IMR-90 (cell line): ENCODE results near the gene ADPRM. TPM values are rescaled to one million over a fixed set of nuclear protein-coding genes. Genes with fewer than 3 reads are reported as not detected.
A peak's percentile ranks its signal among the peaks of the same experiment; 100 is the strongest.

Experiments used
- ATAC-seq: fragments of 200-7000 bp; cut with Tn5 transposase; 2 replicates; pipeline ENCODE4 v1.9.1; 2020; ENCODE audit warnings: low read depth, mild to moderate bottlenecking, moderate library complexity
- BruUV-seq: library from RNA; stranded (reverse); fragments of 400-500 nt; replicated peaks from 2 replicates; lab custom pipeline; 2021; lab: Mats Ljungman, UMichigan
- CTCF ChIA-PET: fragments of 300-600 bp; formaldehyde crosslinking; extraction: SDS; loops from one replicate; lab custom pipeline; 2021; ENCODE audit warnings: antibody characterized with exemption; lab: Yijun Ruan, JAX
- POLR2A ChIA-PET: fragments of 300-600 bp; sonication (Branson Sonifier 250); formaldehyde crosslinking; loops from one replicate; lab custom pipeline; 2022; ENCODE audit warnings: antibody characterized with exemption; ENCODE audit not compliant: unreplicated experiment; lab: Charles Lee
- DNase-seq: peaks from one replicate; pipeline ENCODE4 v3.0.0; 2013
- H2AFZ ChIP-seq: replicated peaks from 2 replicates; pipeline ENCODE3; 2013; ENCODE audit warnings: low read length, mild to moderate bottlenecking; ENCODE audit not compliant: poor library complexity
- H2AK5ac ChIP-seq: 2 replicates; pipeline ENCODE4 v1.6.1; 2013; ENCODE audit warnings: low read depth, low read length, inconsistent platforms
- H2AK9ac ChIP-seq: replicated peaks from 2 replicates; pipeline ENCODE3; 2013; ENCODE audit warnings: mild to moderate bottlenecking, low read depth, low read length, moderate library complexity; ENCODE audit not compliant: poor library complexity
- H2BK120ac ChIP-seq: 2 replicates; pipeline ENCODE4 v1.6.1; 2013; ENCODE audit warnings: low read depth, low read length, inconsistent platforms
- H2BK15ac ChIP-seq: 3 replicates; pipeline ENCODE4 v1.6.1; 2013; ENCODE audit warnings: low read depth, low read length, inconsistent platforms
- H2BK20ac ChIP-seq: 2 replicates; pipeline ENCODE4 v1.6.1; 2013; ENCODE audit warnings: low read depth, mild to moderate bottlenecking, inconsistent platforms, low read length, moderate library complexity
- H2BK5ac ChIP-seq: 2 replicates; pipeline ENCODE4 v1.6.1; 2013; ENCODE audit warnings: mild to moderate bottlenecking, low read depth, low read length, inconsistent platforms; ENCODE audit not compliant: poor library complexity, severe bottlenecking
- H3K14ac ChIP-seq: replicated peaks from 2 replicates; pipeline ENCODE4 v1.6.1; 2013; ENCODE audit warnings: low read depth, low read length, inconsistent platforms
- H3K18ac ChIP-seq: 2 replicates; pipeline ENCODE4 v1.6.1; 2013; ENCODE audit warnings: low read depth, low read length, control low read depth
- H3K23ac ChIP-seq: 2 replicates; pipeline ENCODE4 v1.6.1; 2013; ENCODE audit warnings: low read depth, low read length, inconsistent platforms
- H3K27ac ChIP-seq: 2 replicates; pipeline ENCODE4 v1.5.1; 2013; ENCODE audit warnings: mild to moderate bottlenecking, control low read depth, low read length; ENCODE audit not compliant: insufficient read depth
- H3K27me3 ChIP-seq: 2 replicates; pipeline ENCODE4 v1.6.1; 2013; ENCODE audit warnings: low read length; ENCODE audit not compliant: control insufficient read depth, insufficient read depth
- H3K36me3 ChIP-seq: 2 replicates; pipeline ENCODE4 v1.6.1; 2013; ENCODE audit warnings: low read length, mixed read lengths; ENCODE audit not compliant: control insufficient read depth, insufficient read depth
- H3K4ac ChIP-seq: 2 replicates; pipeline ENCODE4 v1.6.1; 2013; ENCODE audit warnings: low read depth, low read length, inconsistent platforms
- H3K4me1 ChIP-seq: 2 replicates; pipeline ENCODE4 v1.6.1; 2013; ENCODE audit warnings: low read length, mixed read lengths; ENCODE audit not compliant: control insufficient read depth, insufficient read depth
- H3K4me2 ChIP-seq: 2 replicates; pipeline ENCODE4 v1.6.1; 2013; ENCODE audit warnings: low read depth, mild to moderate bottlenecking, control low read depth, low read length, moderate library complexity
- H3K4me3 ChIP-seq: 2 replicates; pipeline ENCODE4 v1.5.1; 2013; ENCODE audit warnings: low read depth, mild to moderate bottlenecking, control low read depth, low read length, moderate library complexity; ENCODE audit not compliant: insufficient read depth
- H3K56ac ChIP-seq: 2 replicates; pipeline ENCODE4 v1.6.1; 2013; ENCODE audit warnings: low read length, inconsistent platforms; ENCODE audit not compliant: insufficient read depth; ENCODE audit errors: extremely low read depth
- H3K79me1 ChIP-seq, 2 experiments: 2 replicates each; pipeline ENCODE4 v1.6.1; 2013; ENCODE audit warnings: low read length in 2 of 2, inconsistent platforms in 1 of 2, low read depth in 1 of 2
- H3K9ac ChIP-seq: 2 replicates; pipeline ENCODE4 v1.6.1; 2013; ENCODE audit warnings: low read depth, low read length, control low read depth
- H3K9me1 ChIP-seq: 2 replicates; pipeline ENCODE4 v1.6.1; 2013; ENCODE audit warnings: low read length, inconsistent platforms; ENCODE audit not compliant: insufficient read depth
- H3K9me3 ChIP-seq: 2 replicates; pipeline ENCODE4 v1.6.1; 2013; ENCODE audit warnings: low read length; ENCODE audit not compliant: control insufficient read depth, insufficient read depth
- H4K20me1 ChIP-seq: 2 replicates; pipeline ENCODE4 v1.6.1; 2013; ENCODE audit warnings: low read length, inconsistent platforms; ENCODE audit not compliant: insufficient read depth
- H4K5ac ChIP-seq: 2 replicates; pipeline ENCODE4 v1.6.1; 2013; ENCODE audit warnings: mild to moderate bottlenecking, low read depth, low read length, control low read depth
- H4K8ac ChIP-seq, 2 experiments: 2 replicates each; pipeline ENCODE4 v1.6.1; 2013; ENCODE audit warnings: low read depth in 2 of 2, low read length in 2 of 2, control low read depth in 1 of 2, inconsistent platforms in 1 of 2
- H4K91ac ChIP-seq: 2 replicates; pipeline ENCODE4 v1.6.1; 2013; ENCODE audit warnings: low read depth, low read length, inconsistent platforms; ENCODE audit not compliant: insufficient read depth
- MAZ ChIP-seq: IDR thresholded peaks from 2 replicates; pipeline ENCODE4 v1.6.1; 2012; ENCODE audit warnings: low read depth, mild to moderate bottlenecking, low read length, improper control_type of control experiment, moderate library complexity, borderline replicate concordance
- MXI1 ChIP-seq: IDR thresholded peaks from 2 replicates; pipeline ENCODE4 v1.6.1; 2012; ENCODE audit warnings: low read depth, mild to moderate bottlenecking, low read length, moderate library complexity, borderline replicate concordance
- RAD21 ChIP-seq: IDR thresholded peaks from 2 replicates; pipeline ENCODE4 v1.6.1; 2012; ENCODE audit warnings: low read length, improper control_type of control experiment
- SMC3 ChIP-seq: fragments of 150-350 bp; IDR thresholded peaks from 2 replicates; pipeline ENCODE4 v1.6.1; 2016; ENCODE audit warnings: low read depth, mild to moderate bottlenecking, antibody characterized with exemption, low read length, moderate library complexity
- WGBS, 2 experiments: methylation state at CpG; one replicate each; pipeline versions ENCODE4 v1.1.5 to v1.1.7; 2013; ENCODE audit warnings: missing lambda C conversion rate in 2 of 2; ENCODE audit not compliant: insufficient read length in 1 of 2; ENCODE audit errors: extremely low coverage in 2 of 2; 5-methylcytosine and 5-hydroxymethylcytosine counted together
- dilution Hi-C: fragments of 300-500 bp; cut with HindIII; formaldehyde crosslinking; loops from one replicate; pipeline ENCODE4 v1.14.3; 2018; ENCODE audit warnings: low sequenced_read_pairs; ENCODE audit not compliant: unreplicated experiment
- in situ Hi-C: fragments of 300-500 bp; cut with MboI; formaldehyde crosslinking; loops from 3 replicates; pipeline ENCODE4 v1.14.3; 2019; ENCODE audit warnings: low sequenced_read_pairs, inconsistent platforms, mixed read lengths
- intact Hi-C: fragments of 100-400 bp; cut with micrococcal nuclease; formaldehyde crosslinking; loops from 2 replicates; pipeline ENCODE4 v1.10.0; 2022
- polyA plus RNA-seq, 3 experiments: library from polyadenylated mRNA; depleted of rRNA; stranded (reverse); fragments of >200 nt; gene quantifications; 2 replicates each; pipeline ENCODE4 v1.2.3, GENCODE V29; 2012; ENCODE audit warnings: low replicate concordance in 1 of 3
- total RNA-seq: library from RNA; depleted of rRNA; stranded (reverse); fragments of >200 nt; gene quantifications from 2 replicates; pipeline ENCODE4 v1.2.3, GENCODE V29; 2012

The ADPRM gene
- total and polyA plus RNA-seq, 2 of the 4 experiments (the other 2 are of a cell fraction): 7.4 to 12.2 TPM

- Histone ChIP-seq H4K91ac (no peak overlapping the region), H2AK9ac (no peak overlapping the region), H2AK5ac (no peak overlapping the region), H3K36me3 (no peaks in the 10 kb centered on the region), H3K56ac (no peak overlapping the region), H3K18ac (no peak overlapping the region), H3K79me1 (no peaks in the 10 kb centered on the region), H3K27ac (no peak overlapping the region), H3K4me3 (no peak overlapping the region), H3K23ac (no peak overlapping the region), H3K9me3 (no peaks in the 10 kb centered on the region), H3K27me3 (peaks cover 16% of the 10 kb centered on the region), H2AFZ (no peak overlapping the region), H2BK120ac (no peak overlapping the region), H3K9ac (no peak overlapping the region), H4K20me1 (no peaks in the 10 kb centered on the region), H3K9me1 (no peaks in the 10 kb centered on the region), H3K14ac (no peak overlapping the region), H2BK15ac (no peak overlapping the region), H4K5ac (no peak overlapping the region), H4K8ac (no peak overlapping the region), H2BK20ac (no peak overlapping the region), H3K4me2 (no peak overlapping the region), H3K4ac (no peak overlapping the region), H2BK5ac (no peak overlapping the region), H3K4me1 (no peaks in the 10 kb centered on the region)
- no TSS peak for BruUV-seq
- TF ChIP-seq MAZ (no peak), RAD21 (no peak), MXI1 (no peak), SMC3 (no peak)
- dilution Hi-C loops (no loop called here), intact Hi-C loops (no loop called here), in situ Hi-C loops (no loop called here)
- ChIA-PET CTCF (interaction anchor here (0.6 kb wide), 1 partner anchor 1141 kb away, joined by 4 read pairs; no protein-coding TSS in a partner anchor), POLR2A (no interaction called here)
- DNase-seq (peak; percentile 38), ATAC-seq (0 out of 2 replicates have a peak, but pooled peaks have one; percentile 24)
- WGBS, 2 experiments: no CpG with 5 or more reads among the region's 8 CpGs
These were observed 46.1 kb downstream of the ADPRM start for GRCh38 chr17:10743316-10744009.
